ENCODE measurements around the gene GRM7.

DNA sequence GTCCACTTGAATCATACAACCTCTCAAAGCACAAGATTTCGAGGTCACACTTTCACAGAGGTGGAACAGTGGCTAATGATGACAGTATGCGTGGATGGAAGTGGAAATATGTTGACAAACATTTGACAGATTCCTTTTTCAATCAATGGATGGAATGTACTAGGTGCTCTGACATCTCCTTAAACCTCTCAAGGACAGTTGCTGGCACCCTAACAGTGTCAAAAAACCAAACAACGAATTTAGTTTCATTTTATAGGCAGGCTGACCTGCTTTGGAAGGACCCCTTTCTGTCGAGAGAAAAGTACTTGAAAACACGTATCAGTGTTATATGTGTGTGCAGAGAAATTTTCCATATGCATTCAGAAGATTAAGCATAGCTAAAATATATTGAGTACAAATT is 861.0 kb downstream of the GRM7 start:
- TF ChIP-seq, protein P1, sequence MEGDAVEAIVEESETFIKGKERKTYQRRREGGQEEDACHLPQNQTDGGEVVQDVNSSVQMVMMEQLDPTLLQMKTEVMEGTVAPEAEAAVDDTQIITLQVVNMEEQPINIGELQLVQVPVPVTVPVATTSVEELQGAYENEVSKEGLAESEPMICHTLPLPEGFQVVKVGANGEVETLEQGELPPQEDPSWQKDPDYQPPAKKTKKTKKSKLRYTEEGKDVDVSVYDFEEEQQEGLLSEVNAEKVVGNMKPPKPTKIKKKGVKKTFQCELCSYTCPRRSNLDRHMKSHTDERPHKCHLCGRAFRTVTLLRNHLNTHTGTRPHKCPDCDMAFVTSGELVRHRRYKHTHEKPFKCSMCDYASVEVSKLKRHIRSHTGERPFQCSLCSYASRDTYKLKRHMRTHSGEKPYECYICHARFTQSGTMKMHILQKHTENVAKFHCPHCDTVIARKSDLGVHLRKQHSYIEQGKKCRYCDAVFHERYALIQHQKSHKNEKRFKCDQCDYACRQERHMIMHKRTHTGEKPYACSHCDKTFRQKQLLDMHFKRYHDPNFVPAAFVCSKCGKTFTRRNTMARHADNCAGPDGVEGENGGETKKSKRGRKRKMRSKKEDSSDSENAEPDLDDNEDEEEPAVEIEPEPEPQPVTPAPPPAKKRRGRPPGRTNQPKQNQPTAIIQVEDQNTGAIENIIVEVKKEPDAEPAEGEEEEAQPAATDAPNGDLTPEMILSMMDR (IDR thresholded peaks at IDR 0.05) = no peak
- no peak for TF ChIP-seq POLR2A (IDR thresholded peaks at IDR 0.05)

Data from body of pancreas (tissue), 4 donors.